ENCODE results near the gene THBS2.

Gene THBS2

DNA sequence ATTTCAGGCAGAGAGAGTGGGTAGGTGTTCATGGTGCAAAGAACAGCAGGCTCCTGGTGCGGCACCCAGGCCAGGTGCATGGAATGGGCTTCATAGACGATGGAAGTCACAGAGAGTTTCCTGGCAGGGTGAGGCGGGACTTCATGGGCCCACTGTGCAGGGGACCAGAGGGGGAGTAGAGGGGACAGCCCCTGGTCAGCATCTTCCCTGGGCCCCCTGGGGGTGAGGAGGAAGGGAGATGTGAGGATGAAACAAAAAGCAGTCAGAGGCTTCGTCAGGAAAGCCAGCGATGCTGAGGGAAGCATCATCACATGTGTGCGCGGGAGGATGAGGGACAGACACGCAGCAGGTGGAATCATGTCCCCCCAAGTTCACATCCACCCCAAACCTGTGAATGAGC is 2.4 kb upstream of the THBS2 start:
- DNase-seq (ENCODE audit: low read depth) = no peak
- TF ChIP-seq, protein P1, sequence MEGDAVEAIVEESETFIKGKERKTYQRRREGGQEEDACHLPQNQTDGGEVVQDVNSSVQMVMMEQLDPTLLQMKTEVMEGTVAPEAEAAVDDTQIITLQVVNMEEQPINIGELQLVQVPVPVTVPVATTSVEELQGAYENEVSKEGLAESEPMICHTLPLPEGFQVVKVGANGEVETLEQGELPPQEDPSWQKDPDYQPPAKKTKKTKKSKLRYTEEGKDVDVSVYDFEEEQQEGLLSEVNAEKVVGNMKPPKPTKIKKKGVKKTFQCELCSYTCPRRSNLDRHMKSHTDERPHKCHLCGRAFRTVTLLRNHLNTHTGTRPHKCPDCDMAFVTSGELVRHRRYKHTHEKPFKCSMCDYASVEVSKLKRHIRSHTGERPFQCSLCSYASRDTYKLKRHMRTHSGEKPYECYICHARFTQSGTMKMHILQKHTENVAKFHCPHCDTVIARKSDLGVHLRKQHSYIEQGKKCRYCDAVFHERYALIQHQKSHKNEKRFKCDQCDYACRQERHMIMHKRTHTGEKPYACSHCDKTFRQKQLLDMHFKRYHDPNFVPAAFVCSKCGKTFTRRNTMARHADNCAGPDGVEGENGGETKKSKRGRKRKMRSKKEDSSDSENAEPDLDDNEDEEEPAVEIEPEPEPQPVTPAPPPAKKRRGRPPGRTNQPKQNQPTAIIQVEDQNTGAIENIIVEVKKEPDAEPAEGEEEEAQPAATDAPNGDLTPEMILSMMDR (IDR thresholded peaks at IDR 0.05; ENCODE audit: insufficient read depth, low read depth, low read length, missing control alignments) = no peak
- H3K4me3 ChIP-seq (ENCODE audit: low read length) = no peak overlapping the region

DNA sequence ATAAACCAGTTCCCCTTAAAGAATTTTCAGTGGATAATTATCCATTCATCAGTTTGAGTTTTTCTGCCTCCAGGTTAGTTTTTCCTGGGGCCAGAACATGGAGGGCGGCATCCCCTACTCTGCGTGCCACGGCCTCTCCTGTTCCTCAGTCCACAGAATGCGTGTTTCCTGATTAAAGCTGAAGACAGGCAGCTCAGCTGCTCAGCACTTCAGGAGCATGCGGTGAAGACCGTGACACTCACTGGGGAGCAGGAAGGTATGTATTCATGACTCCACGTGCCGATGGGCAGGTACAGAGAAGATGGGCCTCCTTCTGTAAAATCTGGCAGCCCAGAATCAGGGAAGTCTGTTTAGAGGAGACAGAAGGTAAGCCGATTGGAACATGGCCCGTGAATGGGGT is 2.0 kb upstream of the THBS2 start:
- H3K4me3 ChIP-seq (ENCODE audit: low read length) = no peak overlapping the region
- TF ChIP-seq, protein P1 (IDR thresholded peaks at IDR 0.05; ENCODE audit: insufficient read depth, low read depth, low read length, missing control alignments) = no peak
- DNase-seq (ENCODE audit: low read depth) = no peak

DNA sequence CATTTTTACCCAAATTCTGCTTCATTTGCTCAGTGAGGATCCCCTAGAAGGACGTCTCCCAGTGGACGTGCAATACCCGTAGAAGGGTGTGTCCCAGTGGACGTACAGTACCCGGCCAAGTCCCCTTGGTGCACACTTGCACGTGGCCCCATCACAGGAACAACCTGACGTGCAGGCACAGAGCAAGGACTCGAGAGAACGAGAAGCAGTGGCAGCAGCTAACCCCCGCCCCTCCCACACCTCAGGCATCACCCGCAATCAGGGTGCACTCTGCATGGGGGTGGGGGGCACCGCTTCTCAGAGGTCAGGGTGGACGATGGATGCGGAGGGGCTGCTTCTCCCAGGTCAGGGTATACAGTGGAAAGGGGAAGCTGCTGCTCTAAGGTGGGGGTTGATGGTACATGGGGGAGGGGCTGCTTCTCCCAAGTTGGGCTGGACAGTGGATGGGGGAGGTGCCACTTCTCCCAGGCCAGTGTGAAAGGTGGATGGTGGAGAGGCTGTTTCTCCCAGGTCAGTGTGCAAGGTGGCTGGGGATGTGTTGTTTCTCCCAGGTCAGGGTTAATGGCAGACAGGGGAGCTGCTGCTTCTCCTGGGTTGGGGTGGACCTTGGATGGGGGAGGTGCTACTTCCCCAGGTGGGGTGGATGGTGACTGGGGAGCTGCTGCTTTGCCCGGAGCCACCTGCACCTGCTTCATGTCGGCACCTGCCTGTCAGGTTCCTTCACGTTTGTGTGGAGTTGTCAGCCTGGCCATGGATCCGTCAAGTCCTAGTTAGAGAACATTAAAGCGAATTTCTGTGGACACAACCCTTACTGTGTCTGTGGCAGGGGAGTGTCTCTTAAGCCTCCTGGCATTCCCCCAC is 1.0 kb upstream of the THBS2 start:
- H3K4me3 ChIP-seq (ENCODE audit: low read length) = no peak overlapping the region
- TF ChIP-seq, protein P1 (IDR thresholded peaks at IDR 0.05; ENCODE audit: insufficient read depth, low read depth, low read length, missing control alignments) = no peak
- DNase-seq (ENCODE audit: low read depth) = no peak

DNA sequence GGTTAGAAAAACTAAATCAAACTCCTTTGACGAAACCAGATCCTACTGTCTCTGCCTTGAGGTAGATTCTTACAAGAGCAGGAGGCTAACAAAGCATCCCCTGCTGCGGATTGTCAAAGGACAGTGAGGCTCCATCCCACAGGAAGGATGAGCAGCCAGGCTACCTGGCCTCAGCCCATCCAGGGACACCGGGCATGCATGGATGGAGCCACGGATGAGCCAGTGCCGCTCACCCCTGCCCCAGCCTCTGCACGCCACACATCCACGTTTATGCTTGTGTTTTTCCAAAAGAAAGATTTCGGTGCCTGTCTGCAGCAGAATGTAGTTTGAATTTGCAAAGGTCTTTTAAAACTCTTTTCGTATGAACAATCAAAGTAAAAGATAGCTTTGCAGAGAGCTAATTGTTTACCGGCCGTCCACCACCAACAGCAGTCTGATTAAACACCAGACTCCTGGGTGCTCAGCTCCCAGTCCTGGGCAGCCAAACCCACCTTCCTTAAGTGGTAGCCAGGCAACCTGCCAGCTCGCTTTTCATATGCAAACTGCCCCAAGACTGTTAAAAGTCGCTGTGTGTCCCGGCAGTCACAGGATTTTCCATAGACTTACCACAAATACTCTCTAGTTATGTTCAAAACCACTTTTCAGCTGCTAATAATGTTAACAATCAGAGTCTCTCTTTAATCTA is 999 bp downstream of the THBS2 start:
- DNase-seq (ENCODE audit: low read depth) = no peak
- TF ChIP-seq, protein P1 (IDR thresholded peaks at IDR 0.05; ENCODE audit: insufficient read depth, low read depth, low read length, missing control alignments) = no peak
- H3K4me3 ChIP-seq (ENCODE audit: low read length) = no peak overlapping the region

DNA sequence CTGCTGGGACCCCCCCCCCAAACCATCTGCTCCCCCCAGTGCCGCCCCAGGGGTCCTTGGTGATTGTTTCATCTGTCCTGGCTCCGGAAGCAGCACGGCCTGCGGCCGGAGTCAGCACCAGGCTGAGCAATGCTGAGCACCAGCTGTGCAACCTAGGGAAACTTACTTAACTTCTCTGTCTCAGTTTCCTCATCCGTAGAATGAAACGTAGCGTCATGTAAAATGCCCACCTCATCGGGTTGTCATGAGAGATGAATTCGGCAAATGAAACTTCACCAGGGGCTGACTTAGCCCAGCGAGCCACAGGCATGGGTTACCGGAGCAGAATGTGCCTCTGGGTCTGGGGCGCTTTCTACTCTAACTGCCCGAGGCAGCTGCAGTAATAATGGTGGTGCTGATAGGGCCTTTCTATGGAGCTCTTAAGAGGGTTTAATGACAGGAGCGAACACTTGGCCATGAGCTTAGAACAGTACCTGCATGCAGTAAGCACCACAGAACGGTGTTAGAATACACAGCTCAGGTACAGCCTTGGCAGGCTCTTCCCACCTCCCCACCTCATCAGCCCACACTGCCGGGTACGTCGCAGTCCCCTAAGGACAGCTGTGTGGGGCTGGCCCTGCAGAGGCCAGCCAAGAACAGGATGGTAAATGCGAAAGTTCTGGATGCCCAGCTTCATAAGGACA is 1.7 kb downstream of the THBS2 start:
- TF ChIP-seq, protein P1 (IDR thresholded peaks at IDR 0.05; ENCODE audit: insufficient read depth, low read depth, low read length, missing control alignments) = no peak
- no peak overlapping the region for H3K4me3 ChIP-seq (ENCODE audit: low read length)

DNA sequence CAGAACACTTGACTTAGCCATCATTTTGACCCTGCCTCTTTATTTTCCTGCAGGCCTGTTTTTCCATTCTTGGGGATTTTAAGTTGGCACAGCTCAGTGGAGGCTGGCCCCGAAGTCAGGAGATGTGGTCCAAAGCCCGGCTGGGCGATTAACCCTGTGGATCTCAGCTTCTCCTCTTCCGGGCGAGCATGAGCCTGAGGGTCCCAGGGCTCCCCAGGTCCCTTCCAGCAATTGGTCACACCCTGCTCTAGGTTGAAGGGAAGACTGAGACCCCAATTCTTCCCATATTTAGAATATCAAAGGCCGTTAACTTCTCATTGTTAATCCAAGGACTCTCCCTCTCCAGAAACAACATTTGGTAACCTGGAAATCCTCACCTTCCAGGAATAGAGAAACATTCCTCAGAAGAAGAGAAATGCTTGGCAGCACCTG is 2.3 kb downstream of the THBS2 start:
- H3K4me3 ChIP-seq (ENCODE audit: low read length) = no peak overlapping the region
- no peak for DNase-seq (ENCODE audit: low read depth)
- TF ChIP-seq, protein P1 (IDR thresholded peaks at IDR 0.05; ENCODE audit: insufficient read depth, low read depth, low read length, missing control alignments) = no peak

More for the DNA sequence above, 1.7 kb downstream of the THBS2 start:
- no peak for DNase-seq (ENCODE audit: low read depth)
